K562 treated with DMSO at 1 percent for 12 hours (cell line): ENCODE data around the gene C11orf65. TPM values are rescaled to one million over a fixed set of nuclear protein-coding genes. Genes with fewer than 3 reads are reported as not detected.

Experiments used
- total RNA-seq: library from RNA; unstranded; fragments of 300-600 nt; gene quantifications from 2 replicates; pipeline ENCODE4 v1.2.3, GENCODE V29; 2022; ENCODE audit not compliant: insufficient read depth

Gene C11orf65, protein sequence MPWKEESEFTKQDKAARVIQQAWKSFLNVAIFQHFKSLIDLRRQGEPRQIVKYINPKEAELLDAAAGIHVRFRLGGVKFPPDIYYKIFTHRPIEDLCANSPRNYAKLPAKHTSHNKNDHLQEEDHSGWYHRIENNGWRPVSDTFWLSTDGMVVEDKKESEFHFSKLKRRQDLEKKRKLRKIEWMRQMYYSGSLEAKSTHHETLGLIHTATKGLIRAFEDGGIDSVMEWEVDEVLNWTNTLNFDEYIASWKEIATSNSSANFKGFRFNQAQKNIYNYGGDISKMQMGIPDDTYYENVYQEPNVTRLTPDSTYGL
- 0.30 TPM in 1 of 2 replicates, not detected in the other for total RNA-seq

DNA sequence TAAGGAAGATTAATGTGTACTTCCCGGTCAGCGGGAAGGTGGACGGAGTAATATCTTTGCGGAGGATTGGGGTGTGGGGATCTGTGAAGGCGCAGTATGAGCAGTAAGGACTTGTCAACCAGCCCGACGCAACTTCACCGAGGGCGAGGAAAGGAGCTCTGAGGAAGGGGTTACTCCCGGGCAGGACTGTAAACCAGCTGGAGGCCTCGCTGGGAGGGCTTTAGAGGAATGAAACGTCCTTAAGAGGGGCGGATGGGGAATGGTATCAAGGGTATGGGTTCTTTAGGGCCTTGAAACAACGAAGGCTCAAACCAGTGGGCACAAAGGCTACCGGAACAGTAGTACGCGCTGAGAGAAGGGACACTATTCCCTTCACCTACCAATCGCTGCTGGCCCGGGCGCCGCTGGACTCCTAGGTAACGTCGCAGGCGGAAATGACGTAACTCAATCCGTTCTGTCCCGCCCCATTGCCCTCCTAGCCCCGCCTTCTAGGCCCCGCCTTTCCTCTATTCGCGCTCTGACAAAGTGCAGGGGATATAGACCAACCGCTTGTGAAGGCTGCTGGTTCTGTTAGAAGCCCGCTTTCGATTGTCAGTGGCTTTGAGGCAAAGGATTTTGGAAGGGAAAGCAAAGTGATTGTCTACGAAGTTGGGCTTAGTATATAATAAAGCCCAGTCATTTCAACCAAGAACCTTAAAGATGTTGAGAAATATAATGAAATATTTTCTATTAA lies at the start of gene C11orf65:
Gene C11orf65, minus strand, starts transcription at position 439 of the 733 bp plus-strand sequence. CDS start 5,970 bp downstream, outside the sequence.

DNA sequence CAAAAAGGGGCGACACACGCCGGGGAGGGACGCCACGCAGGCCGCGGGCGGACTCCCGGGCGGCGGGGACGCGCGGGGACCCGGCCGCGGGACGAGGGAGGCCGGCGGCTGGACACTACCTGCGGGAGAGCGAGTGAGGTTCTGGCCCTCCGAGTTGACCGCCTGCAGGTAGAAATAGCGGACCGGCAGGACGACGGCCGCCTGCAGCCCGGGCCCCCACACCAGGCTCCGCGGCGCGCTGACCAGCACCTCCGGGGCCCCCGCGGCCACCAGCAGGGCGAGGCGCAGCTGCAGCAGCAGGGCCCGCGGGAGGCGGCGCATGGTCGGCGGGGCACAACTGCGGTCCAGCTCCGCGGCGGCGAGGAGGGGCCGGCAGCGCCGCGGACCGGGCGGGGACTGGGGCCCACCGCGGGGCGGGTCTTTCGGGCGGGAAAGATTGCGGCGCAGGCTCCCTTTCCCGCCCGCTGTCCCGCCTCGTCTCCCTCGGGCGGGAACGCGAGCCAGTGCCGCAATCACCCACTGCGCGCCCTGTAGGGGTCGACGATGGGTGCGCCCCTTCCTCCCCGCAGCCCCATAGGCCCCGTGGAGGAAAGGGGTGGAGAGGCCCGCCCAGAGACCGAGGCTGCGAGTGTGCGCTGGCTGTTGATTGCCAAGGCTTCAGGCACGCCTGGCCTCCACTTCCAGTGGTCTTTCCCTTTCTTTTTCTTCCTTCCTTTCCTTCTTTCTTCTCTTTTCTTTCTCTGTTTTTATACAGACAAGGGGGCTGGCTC lies 30.9 kb upstream of the C11orf65 start, which contains the start of gene POGLUT3:
Gene POGLUT3, minus strand, starts transcription at position 339 of the 770 bp plus-strand sequence. Its CDS starts 18 bp downstream, at position 321.

Other genes with a start within 250 kb of the C11orf65 start
- 3.1 and 13.3 TPM in 2 replicates for gene NPAT, start 244.9 kb downstream of the C11orf65 start, total RNA-seq
- gene ATM, start 244.5 kb downstream of the C11orf65 start, total RNA-seq = 8.0 and 29.7 TPM in 2 replicates
- 6.3 and 19.9 TPM in 2 replicates for gene POGLUT3, start 30.9 kb upstream of the C11orf65 start, total RNA-seq
- gene EXPH5, start 126.2 kb upstream of the C11orf65 start, total RNA-seq = 0.35 and 1.9 TPM in 2 replicates
- 18.8 and 31.0 TPM in 2 replicates for gene DDX10, start 197.5 kb upstream of the C11orf65 start, total RNA-seq